Measurements from ENCODE around the gene STXBP6.
"Not testable (repeated sequence)": the region's sequence is repeated elsewhere in the genome, so short reads cannot be mapped to it uniquely, and the experiment has no call there.

The STXBP6 gene

DNA sequence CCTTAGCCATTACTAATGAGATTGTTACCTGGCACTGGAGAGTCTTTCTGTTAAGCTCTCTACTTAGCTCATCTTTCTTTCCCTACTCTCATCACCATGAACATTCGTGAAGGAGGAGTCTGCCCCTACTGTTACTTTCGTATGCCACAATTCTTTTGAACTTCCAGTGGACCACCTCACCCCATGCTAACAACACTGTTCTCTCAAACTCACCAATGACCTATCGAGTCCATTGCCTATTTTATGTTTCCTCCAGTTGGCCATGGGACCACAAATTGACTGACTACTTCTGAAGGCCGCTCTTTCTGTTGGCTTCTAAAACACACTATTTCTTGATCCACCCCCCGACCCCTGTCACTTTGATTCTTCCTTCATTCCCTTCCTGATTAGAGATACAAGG, 223.6 kb downstream of the STXBP6 start:
- no peak for DNase-seq (ENCODE audit: low spot score)

DNA sequence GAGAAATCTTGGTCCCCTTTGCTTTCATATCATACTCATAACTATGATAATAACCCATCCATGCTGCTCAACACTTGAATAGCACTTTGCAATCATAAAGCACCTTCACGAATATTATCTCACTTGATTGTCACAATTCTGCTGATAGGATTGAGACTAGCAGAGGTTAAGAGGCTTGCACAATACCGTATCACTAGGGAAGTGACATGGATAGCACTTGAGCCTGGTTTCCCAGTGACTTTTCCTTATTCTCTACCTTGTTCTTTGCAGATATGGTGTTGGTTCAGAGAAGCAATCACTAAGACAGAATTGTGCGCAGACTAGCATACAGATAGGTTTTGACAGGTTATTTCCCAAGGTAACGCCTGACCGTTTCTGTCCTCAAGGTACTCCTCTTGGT, 229.3 kb downstream of the STXBP6 start:
- DNase-seq (ENCODE audit: low spot score): no peak

DNA sequence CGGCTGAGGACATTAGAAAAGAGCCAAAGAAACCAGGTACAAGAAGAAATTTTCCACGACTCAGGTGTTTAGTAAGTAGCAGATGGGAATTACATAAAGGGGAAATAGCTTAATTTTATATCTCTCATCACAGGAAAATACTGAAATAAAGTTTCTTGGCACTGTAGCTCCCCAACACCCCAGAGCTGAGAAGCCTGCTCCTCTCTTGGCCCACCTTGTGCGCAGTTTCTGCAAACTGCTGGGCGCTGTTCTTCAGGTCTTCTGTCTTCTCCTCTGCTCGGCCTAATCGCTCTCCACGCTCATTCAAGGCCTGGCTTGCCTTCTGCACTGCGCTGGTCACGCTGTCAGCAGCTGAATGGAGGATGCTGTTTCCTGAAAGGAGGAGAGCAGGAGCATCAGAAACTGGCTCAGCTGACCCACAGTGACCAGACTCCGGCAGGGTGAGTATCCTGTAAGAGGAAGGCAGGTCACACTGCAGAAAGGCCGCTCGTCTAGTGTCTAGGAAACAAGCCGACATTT, 231.1 kb downstream of the STXBP6 start:
- DNase-seq (ENCODE audit: low spot score): no peak

DNA sequence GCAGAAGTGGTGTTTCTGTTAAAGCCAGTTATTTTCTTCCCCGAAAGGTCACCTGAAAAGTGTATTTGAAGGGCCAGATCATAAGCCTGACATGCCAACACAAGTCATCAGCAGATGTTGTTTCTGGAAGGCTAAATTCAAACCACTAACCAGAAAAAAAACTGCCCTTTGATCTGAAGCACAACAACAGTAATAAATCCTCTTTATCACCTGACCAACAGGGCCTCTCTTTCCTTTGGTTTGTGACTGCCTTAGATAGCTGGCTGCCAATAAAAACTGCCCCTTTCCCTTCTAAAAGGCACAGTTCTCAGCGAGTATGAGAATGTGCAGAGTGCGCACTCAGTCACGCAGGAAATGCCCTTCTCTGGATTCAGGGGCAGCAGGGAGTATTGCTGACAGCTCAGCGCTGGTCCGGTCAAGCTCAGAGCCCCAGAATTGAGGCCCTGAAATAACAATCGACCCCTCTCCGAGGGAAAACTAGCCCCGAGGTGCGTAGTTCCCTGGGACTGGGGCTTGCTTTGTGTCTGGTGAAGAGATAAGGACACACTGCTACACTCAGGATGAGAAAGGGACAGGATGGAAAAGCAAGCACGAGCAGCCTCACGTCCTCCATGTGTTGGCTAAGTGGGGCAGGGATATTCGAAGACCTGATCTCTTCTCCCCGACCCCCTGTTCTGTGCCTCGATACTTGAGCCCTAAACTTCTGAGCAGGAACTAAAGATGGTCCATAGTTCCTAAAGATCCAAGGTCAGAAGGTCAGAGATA, 231.7 kb downstream of the STXBP6 start:
- DNase-seq (ENCODE audit: low spot score): no peak

DNA sequence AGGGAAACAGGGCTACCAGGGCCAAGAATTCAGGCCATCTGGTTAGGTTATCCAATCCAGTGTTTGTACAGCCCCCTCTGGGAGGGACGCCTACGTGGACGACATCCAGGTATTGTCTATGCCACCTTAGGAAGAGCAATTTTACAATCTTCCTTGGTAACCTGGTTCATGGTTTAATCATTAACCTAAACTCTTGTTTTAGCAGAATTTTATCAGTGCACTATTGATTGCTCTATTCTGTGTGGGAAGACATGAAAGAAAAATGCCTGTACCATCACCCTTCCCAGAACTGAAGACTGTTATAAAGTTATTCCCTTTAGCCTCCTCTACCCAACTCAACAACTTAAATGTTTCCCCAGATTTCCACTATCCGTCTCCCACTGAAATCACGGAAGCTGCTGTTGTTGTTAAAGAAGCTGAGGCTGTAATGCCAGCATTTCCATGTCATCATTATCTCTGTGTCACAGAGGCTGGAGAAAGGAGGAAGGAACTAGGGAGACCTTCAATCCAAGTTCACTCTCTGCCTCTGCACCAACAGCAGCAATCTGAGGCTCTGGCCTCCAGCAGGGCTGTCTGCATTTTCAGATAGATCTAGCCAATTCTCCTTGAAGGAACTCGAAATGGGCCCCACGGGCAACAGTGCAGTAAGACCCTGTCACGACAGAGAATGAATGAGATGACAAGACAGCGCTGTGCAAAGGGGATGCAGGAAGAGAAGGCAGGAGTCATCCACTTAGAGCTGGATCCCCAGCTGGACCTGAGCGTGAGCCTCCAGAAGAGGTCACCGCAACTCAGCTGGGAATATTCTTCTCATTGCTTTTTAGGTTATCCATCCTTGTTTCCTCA, 232.5 kb downstream of the STXBP6 start:
- DNase-seq (ENCODE audit: low spot score): no peak

DNA sequence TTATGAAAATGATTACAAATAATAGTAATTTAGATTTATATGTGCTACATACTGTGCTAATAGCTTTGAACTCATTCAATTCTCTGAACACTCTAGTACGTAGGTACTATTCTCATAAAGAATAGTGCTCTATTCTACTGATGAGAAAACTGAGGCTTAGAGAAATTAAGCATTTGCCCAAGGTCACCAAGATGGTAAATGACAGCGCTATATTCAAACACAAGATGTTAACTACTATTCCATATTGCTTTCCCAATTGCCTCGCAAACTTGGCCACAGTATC, 233.1 kb downstream of the STXBP6 start:
- no peak for DNase-seq (ENCODE audit: low spot score)

DNA sequence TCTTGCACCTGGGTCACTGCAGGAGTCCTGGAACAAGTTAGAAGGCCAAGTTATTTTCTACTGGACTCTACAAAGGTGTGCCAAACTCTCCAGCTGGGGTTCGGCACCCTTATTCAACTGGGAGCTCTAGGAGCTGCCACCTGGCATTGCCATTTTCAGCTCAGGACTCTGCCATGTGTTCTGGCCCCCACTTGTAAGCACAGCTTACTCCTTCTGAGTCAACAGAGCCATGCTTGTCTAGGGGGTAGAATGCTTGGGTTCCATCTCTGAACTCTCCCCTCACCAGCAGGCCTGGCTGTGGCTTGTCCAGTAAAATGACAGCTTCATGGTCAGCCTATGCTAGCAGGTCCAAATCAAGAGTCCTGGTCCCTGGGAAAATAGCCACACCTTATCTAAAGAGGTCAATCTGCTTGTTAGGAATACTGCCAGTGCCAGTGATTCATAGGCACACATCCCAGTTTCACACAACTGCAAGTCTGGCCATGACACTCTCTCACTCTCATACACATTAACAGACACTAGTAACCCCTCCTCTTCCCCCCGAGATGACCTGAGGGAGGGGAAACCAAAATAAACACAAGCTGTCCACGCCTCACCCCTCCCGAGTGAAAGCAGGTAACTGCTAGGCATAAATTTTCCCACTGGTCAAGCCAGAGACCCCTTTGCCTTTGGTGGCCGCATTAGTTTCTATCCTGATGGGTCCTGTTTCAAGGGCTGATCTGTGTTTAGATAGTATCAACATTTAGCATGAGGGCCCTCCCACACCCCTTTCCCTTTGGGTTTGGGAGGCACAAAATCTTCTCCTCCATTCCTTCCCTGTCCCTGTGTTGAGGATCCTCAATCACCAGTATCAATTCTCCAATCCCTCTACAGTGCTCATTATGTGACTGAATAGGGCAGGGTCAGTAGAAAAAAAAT, 233.7 kb downstream of the STXBP6 start:
- DNase-seq (ENCODE audit: low spot score): no peak

DNA sequence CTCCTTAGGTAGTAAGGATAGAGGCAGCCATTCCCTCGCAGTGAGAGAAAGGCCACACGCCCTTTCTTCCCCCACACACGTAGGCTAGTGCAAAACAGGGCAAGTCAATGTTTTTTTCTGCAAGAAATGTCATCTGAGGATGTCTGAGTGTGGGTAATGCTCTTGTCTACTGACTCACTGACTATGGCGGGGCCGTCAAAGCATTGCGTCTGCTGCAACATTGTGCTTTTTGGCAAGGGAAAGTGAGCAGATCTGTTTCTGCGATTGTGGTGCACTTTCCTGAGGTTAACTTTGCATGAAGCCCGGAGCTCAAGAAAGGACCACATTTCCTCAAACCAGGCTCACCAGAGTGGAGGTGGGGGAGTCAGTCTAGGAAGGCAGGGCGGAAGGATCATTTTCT, 234.4 kb downstream of the STXBP6 start:
- no peak for DNase-seq (ENCODE audit: low spot score)

DNA sequence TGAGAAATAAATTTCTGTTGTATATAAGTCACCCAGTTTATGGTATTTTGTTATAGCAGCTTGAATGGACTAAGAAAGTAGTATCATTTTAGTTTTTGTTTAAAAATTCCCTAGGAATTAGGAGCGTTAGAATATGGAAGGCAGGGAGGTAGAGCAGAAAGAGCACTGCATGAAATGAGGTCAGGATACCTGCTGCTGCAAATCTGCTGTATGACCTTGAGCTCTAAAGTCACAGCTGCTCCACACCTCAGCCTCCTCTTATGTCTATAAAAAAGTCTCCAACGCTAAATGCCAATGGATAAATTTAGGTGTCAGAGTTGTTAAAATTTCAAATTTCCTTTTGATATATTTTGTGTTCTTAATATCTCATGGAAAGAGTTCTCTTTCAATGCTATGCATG, 235.0 kb downstream of the STXBP6 start:
- no peak for DNase-seq (ENCODE audit: low spot score)

DNA sequence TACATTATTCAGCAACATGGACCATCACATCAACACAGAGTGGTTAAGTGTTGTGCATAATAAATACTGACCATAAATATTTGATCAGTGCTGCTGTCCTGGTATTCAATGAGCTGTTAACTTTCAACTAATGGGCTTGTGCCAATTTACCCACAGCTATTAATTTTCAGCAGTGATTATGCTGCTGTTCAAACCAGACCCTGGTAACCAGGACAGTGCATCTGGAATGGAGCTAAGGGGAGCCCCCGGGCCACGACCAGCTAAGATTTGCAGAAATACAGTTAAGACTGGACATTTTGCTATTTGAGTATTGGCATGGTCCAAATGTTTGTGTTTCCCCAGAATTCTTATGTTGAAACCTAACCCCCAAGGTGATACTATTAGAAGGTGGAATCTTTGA, 235.6 kb downstream of the STXBP6 start:
- DNase-seq (ENCODE audit: low spot score): no peak

DNA sequence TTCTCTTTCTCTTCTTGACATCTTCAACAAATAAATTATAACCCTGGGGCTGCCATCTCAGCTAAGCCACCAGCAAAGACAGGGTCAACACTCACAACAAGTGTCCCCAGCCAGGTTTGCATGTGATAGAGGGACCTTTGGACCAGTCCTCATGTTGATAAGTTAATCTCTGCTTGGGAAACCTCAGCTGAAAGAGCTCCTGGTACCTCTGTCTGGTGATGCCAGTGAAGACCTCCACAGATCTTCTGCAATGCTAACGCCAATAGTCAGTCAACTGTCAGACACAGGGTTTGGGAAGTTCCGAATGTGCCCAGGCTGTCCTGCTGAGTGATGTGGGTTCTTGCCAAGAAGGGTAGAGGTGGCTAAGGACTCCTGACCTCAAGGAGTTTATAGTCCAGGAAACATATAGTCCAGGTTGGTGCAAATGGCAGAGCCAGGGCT, 236.1 kb downstream of the STXBP6 start:
- DNase-seq (ENCODE audit: low spot score): no peak

DNA sequence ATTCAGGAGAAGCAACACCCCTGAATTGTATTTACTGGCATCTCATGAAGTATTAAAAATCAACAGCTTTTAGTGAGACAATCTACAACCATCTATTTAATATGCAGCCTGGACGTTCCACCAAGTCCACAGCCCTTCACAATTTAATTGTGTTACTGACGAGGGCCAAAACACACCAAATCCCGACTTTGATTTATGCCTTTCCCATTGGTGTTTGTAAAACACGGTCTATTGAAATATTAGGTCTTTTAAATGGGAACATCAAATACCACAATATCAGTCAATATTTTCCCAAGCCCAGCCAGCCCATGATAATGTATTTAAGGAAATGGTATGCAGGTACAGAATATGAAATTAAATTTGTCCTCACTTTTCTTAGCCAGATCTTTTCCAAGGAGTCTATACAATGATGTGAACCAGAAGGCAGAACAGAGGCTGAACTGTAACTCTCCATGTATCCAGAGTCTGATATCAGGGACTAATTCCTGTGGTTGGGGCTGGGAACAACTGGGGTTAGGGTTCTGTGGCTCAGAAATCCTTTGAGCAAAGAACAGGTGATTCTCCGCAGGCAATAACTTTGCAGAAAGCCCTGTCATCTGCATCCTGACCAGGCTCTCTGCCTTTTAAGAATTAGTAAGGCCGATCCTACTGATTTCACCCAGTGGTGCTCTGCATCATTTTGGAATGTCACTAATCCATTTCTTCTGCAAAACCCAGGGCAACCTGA, 236.7 kb downstream of the STXBP6 start:
- no peak for DNase-seq (ENCODE audit: low spot score)

DNA sequence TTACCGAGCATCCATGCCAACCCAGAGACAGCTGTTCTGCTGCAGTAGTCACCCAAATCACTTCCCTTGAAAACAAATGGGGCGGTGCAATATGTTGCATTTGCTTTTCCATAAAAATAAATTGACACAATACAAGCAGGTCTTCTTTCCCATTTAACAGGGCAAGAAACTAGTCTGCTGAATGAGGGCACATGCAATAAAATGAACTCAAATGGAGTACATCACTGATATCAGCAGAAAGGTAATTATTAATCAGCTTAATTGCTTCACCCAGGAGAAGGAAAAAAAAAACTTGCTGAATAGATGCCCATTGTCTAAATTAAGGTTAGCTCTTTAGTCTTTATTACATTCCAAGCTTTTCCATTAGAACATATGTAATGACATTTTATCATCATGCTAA, 240.8 kb downstream of the STXBP6 start:
- DNase-seq (ENCODE audit: low spot score): no peak

DNA sequence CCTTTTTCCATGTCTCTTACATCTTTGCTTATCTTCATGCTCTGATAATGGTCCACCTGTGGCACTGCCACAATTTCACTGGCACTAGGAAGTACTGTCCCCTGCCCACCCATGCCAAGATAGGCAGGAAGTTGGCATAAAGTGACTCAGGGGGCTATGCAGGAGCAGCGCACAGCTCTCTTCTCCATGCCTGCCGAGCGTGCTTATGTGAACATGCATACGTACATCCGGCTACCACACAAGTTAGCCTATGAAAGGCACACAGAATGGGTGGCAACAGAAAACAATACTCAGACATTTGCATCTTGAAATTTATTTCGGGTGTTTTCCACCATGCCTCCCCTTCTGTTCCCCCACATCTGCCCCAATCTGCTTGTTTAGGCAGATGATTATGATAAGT, 241.5 kb downstream of the STXBP6 start:
- no peak for DNase-seq (ENCODE audit: low spot score)

DNA sequence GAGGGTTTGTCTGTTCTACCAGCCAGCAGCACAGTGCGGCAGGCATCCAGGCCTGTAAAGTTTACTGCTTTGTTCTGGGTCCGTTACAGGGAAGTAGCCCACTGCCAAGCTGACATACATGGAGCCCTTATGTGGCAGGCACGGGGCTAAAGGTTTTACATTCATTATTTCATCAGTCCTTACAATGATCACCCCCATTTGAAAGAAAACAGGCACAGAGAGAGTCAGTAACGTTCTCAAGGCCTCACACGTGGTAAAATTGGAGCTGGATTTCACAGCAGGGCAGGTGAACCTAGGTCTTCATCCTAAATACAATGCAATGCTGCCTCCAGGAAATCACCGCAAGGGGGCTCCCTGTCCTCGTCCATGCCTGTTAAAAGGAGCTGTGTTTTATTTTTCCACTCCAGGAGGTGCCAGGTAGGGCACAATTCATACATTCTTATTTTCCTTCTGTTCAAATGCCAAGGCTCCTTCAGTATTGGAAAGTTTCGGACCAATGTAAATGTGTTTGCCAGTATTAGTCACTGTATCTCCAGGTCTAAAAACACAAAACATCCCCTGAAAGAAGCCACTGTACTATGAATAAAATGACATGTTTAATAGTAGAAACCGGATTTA, 243.8 kb downstream of the STXBP6 start:
- DNase-seq (ENCODE audit: low spot score): peak; percentile 14

DNA sequence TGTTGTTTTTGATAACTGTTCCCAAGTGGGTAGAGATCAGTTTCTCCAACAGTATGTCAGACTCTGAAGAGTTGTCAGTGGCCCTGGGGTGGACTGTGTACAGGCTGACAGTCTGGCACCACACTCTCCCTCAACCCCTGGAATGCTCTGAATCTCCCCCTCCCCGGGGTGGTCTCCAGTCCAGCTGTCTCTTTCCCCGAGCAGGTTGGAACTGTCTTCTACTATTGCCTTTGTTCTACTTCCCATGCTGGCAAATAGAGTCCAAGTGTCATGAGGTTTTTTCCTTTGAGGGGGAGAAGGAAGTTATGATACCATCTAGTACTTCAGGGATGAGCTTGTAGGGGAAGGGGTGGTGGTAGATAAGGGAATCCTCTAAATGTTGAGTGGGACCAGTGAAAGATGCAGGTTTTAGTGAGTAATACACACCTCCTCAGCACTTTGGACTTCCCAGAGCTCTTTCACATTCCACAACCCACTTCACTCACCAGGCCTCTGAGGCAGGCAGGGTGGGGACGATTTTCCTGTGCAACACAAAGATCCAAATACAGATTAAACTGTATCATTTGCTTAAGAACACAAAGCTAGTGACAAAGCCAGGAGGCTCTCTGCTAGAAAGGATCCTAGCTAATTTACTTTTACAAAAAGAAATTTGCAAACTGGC, 245.3 kb downstream of the STXBP6 start:
- no peak for DNase-seq (ENCODE audit: low spot score)

DNA sequence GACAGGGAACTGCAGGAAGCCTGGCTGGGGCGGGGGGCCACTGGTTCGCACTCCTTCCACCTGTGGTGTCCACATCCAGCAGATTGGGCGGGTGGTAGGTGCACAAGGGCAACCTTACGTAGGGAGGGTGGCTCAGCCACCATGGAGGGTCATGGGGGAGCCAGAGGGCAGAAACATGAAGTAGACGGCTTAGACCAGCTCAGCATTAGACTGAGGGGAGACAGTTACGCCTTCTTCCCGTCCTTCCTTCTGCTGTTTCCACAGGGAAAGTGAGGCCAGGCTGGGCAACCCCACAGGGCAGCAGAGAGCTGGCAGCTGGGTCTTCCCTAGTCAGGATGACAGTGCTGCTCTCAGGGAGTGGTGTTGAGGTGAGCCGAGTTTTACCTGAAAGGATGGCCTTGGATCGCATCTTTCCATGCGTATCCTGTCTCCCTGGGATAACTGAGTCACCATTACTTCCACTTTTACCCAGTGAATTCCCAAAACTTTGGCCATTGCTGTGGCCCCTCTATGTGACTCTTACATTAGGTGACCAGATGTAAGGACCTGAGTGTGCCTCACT, 245.9 kb downstream of the STXBP6 start:
- no peak for DNase-seq (ENCODE audit: low spot score)

DNA sequence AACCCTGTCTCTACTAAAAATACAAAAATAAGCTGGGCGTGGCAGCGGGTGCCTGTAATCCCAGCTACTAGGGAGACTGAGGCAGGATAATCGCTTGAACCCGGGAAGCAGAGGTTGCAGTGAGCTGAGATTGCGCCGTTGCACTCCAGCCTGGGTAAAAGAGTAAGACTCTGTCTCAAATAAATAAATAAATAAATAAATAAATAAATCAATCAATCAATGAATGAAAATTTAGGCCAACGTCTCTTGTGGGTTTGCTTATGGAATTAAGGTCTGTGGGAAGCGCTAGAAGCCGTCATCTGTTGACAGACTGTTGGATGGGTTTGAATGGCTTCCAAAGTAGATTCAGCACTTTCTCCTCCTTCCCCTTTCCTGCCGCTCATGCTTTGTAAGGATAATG, 246.5 kb downstream of the STXBP6 start:
- not testable (repeated sequence) for DNase-seq (ENCODE audit: low spot score)

DNA sequence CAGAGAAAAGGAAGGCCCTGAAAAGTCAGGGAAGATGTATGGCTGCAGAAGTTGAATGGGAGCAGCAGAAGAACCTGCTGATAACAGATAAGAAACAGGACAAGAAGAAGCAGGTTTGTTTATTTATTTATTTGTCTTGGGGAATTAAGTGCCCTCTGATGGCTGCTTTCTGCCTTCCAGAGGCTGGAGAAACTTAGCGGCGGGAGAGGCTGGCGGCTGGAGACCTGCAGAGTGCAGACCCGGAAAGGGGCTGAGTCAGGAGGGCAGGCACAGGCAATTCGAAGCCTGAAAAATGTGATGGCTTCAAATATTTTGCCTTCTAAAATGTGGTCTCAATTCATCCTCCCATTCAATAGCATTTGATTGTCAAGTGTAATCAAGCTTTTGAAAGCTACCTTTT, 247.7 kb downstream of the STXBP6 start:
- DNase-seq (ENCODE audit: low spot score): no peak

DNA sequence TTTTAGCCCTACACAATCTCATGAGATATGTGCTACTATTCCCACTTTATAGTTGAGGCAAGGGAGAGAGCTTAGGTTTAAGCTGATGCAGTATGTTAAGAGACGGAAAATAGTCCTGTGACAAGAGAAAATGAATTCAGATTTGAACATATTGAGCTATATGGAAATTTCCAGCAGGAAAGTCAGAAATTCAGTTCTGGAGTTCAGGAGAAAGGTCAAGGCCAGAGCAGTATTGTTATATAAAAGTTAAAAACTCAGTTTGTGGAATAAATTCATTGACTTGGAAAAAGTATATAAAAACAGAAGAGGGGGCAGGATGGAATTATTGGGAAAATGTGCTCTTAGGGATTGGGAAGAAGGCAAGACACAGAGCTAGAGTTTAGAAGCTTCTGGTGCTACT, 248.9 kb downstream of the STXBP6 start:
- DNase-seq (ENCODE audit: low spot score): no peak

All from HuH-7.5 (cell line).